HepG2 (cell line): ENCODE results near the gene CDKN3.

Experiments used
- CENPBD1 ChIP-seq: sonication (generic); formaldehyde crosslinking; IDR thresholded peaks from 2 replicates; pipeline ENCODE4 v1.8.0; 2022; ENCODE audit warnings: missing genetic modification reagents, low read depth, mild to moderate bottlenecking, borderline replicate concordance
- CTCF ChIP-seq: sonication (generic); formaldehyde crosslinking; IDR thresholded peaks from 2 replicates; pipeline ENCODE4 v1.5.0; 2020; ENCODE audit warnings: mild to moderate bottlenecking, missing genetic modification reagents, moderate library complexity
- MAZ ChIP-seq, 2 experiments: sonication (generic) in 1 of 2; formaldehyde crosslinking in 1 of 2; IDR thresholded peaks; 2 replicates each; pipeline versions ENCODE4 v1.5.0 to v1.6.1; 2012 to 2020; ENCODE audit warnings: low read depth in 2 of 2, mild to moderate bottlenecking in 2 of 2, borderline replicate concordance in 1 of 2, improper control_type of control experiment in 1 of 2, low read length in 1 of 2, missing genetic modification reagents in 1 of 2, moderate library complexity in 1 of 2
- MYC ChIP-seq: sonication (generic); formaldehyde crosslinking; IDR thresholded peaks from 2 replicates; pipeline ENCODE4 v1.9.0; 2021; ENCODE audit warnings: missing genetic modification reagents, borderline replicate concordance
- NFATC3 ChIP-seq: sonication (generic); formaldehyde crosslinking; IDR thresholded peaks from 2 replicates; pipeline ENCODE4 v1.5.1; 2020; ENCODE audit warnings: mild to moderate bottlenecking, missing genetic modification reagents
- NFYC ChIP-seq: IDR thresholded peaks from 2 replicates; pipeline ENCODE4 v1.6.1; 2016; ENCODE audit warnings: missing genetic modification reagents, missing compliant biosample characterization
- POLR2AphosphoS5 ChIP-seq: IDR thresholded peaks from 2 replicates; pipeline ENCODE4 v1.6.1; 2012; ENCODE audit warnings: low read depth, low read length
- TCF7L2 ChIP-seq: IDR thresholded peaks from 2 replicates; pipeline ENCODE4 v1.6.1; 2011; ENCODE audit warnings: mild to moderate bottlenecking, low read depth, low read length, moderate library complexity
- ZNF10 ChIP-seq: sonication (generic); formaldehyde crosslinking; IDR thresholded peaks from 2 replicates; pipeline ENCODE4 v1.4.0; 2020; ENCODE audit warnings: mild to moderate bottlenecking, low read depth, missing genetic modification reagents, borderline replicate concordance
- ZNF589 ChIP-seq: sonication (generic); formaldehyde crosslinking; conservative IDR thresholded peaks from 2 replicates; pipeline ENCODE4 v1.8.0; 2022; ENCODE audit warnings: mild to moderate bottlenecking, moderate library complexity, missing genetic modification reagents
- ZNF605 ChIP-seq: sonication (generic); formaldehyde crosslinking; IDR thresholded peaks from 2 replicates; pipeline ENCODE4 v1.8.0; 2022; ENCODE audit warnings: mild to moderate bottlenecking, missing genetic modification reagents
- ZNF713 ChIP-seq: sonication (generic); formaldehyde crosslinking; IDR thresholded peaks from 2 replicates; pipeline ENCODE4 v1.4.0; 2020; ENCODE audit warnings: mild to moderate bottlenecking, missing genetic modification reagents
- ZNF740 ChIP-seq: sonication (generic); formaldehyde crosslinking; IDR thresholded peaks from 2 replicates; pipeline ENCODE4 v1.4.0; 2020; ENCODE audit warnings: missing genetic modification reagents

- TF ChIP-seq ZNF740 (CRISPR knock-in tag) (no peak), ZNF713 (CRISPR knock-in tag) (no peak), MYC (no peak), NFYC (CRISPR knock-in tag) (no peak), TCF7L2 (no peak), ZNF10 (no peak), ZNF605 (CRISPR knock-in tag) (no peak), POLR2AphosphoS5 (no peak), CTCF (CRISPR knock-in tag) (no peak), CENPBD1 (CRISPR knock-in tag) (no peak), MAZ (IDR thresholded peaks at IDR 0.05; ENCODE audit: borderline replicate concordance, low read depth, low read length) (no peak), MAZ (CRISPR knock-in tag; IDR thresholded peaks at IDR 0.05; ENCODE audit: low read depth) (no peak), NFATC3 (no peak), ZNF589 (CRISPR knock-in tag) (no peak)
Observed at GRCh38 chr14:54377501-54377900, 19.3 kb upstream of the CDKN3 start.
